ENCODE measurements around the gene MDH2. TPM values are rescaled to one million over a fixed set of nuclear protein-coding genes. Genes with fewer than 3 reads are reported as not detected.
"Not testable (repeated sequence)": the region's sequence is repeated elsewhere in the genome, so short reads cannot be mapped to it uniquely, and the experiment has no call there.

Gene MDH2
- total RNA-seq, 4 donors from 2014 or later, result 57.1 to 81.0 (median 69.4) TPM

DNA sequence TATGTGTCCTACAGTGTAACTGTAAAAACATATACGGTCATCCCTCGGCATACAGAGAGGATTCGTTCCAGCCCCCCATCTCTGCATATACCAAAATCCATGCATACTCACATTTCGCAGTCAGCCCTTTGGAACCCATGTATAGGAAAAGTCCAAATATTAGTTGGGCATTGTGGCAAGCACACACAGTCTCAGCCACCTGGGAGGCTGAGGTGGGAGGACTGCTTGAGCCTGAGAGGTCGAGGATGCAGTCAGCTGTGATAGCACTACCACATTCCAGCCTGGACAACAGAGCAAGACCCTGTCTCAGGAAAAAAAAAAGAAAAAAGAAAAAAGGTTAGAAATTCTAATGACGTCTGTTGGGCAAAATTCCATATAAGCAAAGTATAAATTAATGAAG is 29.1 kb downstream of the MDH2 start:
- Histone ChIP-seq H3K27me3 (no peaks in the 10 kb centered on the region), H3K36me3 (no peaks in the 10 kb centered on the region), H3K4me1 (peaks cover 0 to 1% (median 0%) of the 10 kb centered on the region in 4 donors), H3K27ac (no peak overlapping the region), H3K4me3 (no peak overlapping the region), H3K9me3 (peaks cover 0 to 12% (median 0%) of the 10 kb centered on the region in 4 donors)
- WGBS, 2 donors, result 84 to 85% methylated on average over 6 of the region's 6 CpGs
- no peak for DNase-seq (ENCODE audit: low spot score in 2 of 2)
- no peak for TF ChIP-seq POLR2A (IDR thresholded peaks at IDR 0.05)
- TF ChIP-seq, protein P1, sequence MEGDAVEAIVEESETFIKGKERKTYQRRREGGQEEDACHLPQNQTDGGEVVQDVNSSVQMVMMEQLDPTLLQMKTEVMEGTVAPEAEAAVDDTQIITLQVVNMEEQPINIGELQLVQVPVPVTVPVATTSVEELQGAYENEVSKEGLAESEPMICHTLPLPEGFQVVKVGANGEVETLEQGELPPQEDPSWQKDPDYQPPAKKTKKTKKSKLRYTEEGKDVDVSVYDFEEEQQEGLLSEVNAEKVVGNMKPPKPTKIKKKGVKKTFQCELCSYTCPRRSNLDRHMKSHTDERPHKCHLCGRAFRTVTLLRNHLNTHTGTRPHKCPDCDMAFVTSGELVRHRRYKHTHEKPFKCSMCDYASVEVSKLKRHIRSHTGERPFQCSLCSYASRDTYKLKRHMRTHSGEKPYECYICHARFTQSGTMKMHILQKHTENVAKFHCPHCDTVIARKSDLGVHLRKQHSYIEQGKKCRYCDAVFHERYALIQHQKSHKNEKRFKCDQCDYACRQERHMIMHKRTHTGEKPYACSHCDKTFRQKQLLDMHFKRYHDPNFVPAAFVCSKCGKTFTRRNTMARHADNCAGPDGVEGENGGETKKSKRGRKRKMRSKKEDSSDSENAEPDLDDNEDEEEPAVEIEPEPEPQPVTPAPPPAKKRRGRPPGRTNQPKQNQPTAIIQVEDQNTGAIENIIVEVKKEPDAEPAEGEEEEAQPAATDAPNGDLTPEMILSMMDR (IDR thresholded peaks at IDR 0.05), result no peak
- TF ChIP-seq EP300 (IDR thresholded peaks at IDR 0.05), result no peak

- H3K9me3 ChIP-seq, result peaks cover 0 to 12% (median 0%) of the 10 kb centered on the region in 4 donors
- no peaks in the 10 kb centered on the region for H3K36me3 ChIP-seq
- peaks cover 0 to 6% (median 0%) of the 10 kb centered on the region in 4 donors for H3K4me1 ChIP-seq
- no peak overlapping the region for H3K4me3 ChIP-seq
- H3K27ac ChIP-seq, result no peak overlapping the region
- WGBS, 2 donors, result 61 to 68% methylated on average over 3 of the region's 3 CpGs
- no peak for DNase-seq (ENCODE audit: low spot score in 2 of 2)
- TF ChIP-seq POLR2A (IDR thresholded peaks at IDR 0.05) (no peak), EP300 (IDR thresholded peaks at IDR 0.05) (no peak)
- TF ChIP-seq, protein P1 (IDR thresholded peaks at IDR 0.05), result no peak
- no peaks in the 10 kb centered on the region for H3K27me3 ChIP-seq
Observed at GRCh38 chr7:76077435-76077834, 29.5 kb downstream of the MDH2 start.

GRCh38 chr7:76080204-76080603 is 32.3 kb downstream of the MDH2 start:
- H3K27me3 ChIP-seq, result no peaks in the 10 kb centered on the region
- no peaks in the 10 kb centered on the region for H3K36me3 ChIP-seq
- DNase-seq (ENCODE audit: low spot score in 2 of 2), result no peak
- no peak overlapping the region for H3K4me3 ChIP-seq
- WGBS, 2 donors, result 82 to 83% methylated on average over 5 of the region's 5 CpGs
- H3K4me1 ChIP-seq, result peaks cover 0 to 6% (median 0%) of the 10 kb centered on the region in 4 donors
- H3K27ac ChIP-seq, result no peak overlapping the region
- H3K9me3 ChIP-seq, result peaks cover 0 to 6% (median 0%) of the 10 kb centered on the region in 4 donors
- TF ChIP-seq EP300 (IDR thresholded peaks at IDR 0.05), result no peak
- TF ChIP-seq, protein P1 (IDR thresholded peaks at IDR 0.05), result no peak
- no peak for TF ChIP-seq POLR2A (IDR thresholded peaks at IDR 0.05)

- not testable (repeated sequence) for H3K36me3 ChIP-seq; H3K27ac ChIP-seq; H3K4me1 ChIP-seq; DNase-seq (ENCODE audit: low spot score in 2 of 2); H3K27me3 ChIP-seq; H3K4me3 ChIP-seq; H3K9me3 ChIP-seq
- 85 to 92% methylated on average over 2 of the region's 2 CpGs for WGBS, 2 donors
Observed at GRCh38 chr7:76084115-76084514, 36.2 kb downstream of the MDH2 start.

- no peak overlapping the region for H3K4me3 ChIP-seq
- 81 to 91% methylated on average over 4 of the region's 4 CpGs for WGBS, 2 donors
- H3K4me1 ChIP-seq, result peaks cover 0 to 6% (median 0%) of the 10 kb centered on the region in 4 donors
- H3K27ac ChIP-seq, result no peak overlapping the region
- no peaks in the 10 kb centered on the region for H3K9me3 ChIP-seq
- H3K27me3 ChIP-seq, result no peaks in the 10 kb centered on the region
- H3K36me3 ChIP-seq, result no peaks in the 10 kb centered on the region
- DNase-seq (ENCODE audit: low spot score in 2 of 2), result no peak
- TF ChIP-seq POLR2A (IDR thresholded peaks at IDR 0.05) (no peak), EP300 (IDR thresholded peaks at IDR 0.05) (no peak)
- TF ChIP-seq, protein P1 (IDR thresholded peaks at IDR 0.05), result no peak
Observed at GRCh38 chr7:76086070-76086469, 38.2 kb downstream of the MDH2 start.

DNA sequence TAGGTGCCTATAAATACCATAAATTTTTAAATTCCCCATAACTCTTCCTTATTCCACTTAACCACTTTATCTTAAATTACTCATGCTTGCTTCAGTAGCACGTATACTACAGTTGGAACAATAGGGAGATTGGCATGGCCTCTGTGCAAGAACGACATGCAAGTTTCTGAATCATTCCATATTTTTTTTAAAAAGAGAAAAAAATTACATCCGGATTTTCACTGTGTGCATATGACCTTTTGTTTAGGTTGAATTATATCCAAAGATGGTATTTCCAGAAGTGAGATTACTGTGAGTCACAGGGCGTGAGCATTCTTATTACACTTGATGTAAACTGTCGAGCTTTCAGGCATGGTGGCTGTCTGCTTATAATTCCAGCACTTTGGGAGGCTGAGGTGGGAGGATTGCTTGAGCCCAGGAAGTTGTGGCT is 39.5 kb downstream of the MDH2 start:
- not testable (repeated sequence) for H3K27ac ChIP-seq; DNase-seq (ENCODE audit: low spot score in 2 of 2); H3K27me3 ChIP-seq; H3K4me3 ChIP-seq; H3K9me3 ChIP-seq; H3K36me3 ChIP-seq; H3K4me1 ChIP-seq
- 35 to 41% methylated on average over 5 of the region's 5 CpGs for WGBS, 2 donors
